CD8-positive, alpha-beta memory T cell (primary cell): Measurements from ENCODE around the gene STK26. TPM values are rescaled to one million over a fixed set of nuclear protein-coding genes. Genes with fewer than 3 reads are reported as not detected.

Experiments
- CTCF ChIA-PET: fragments of 350-600 bp; sonication (Branson Sonifier 250); formaldehyde crosslinking; loops from one replicate; lab custom pipeline; 2021; ENCODE audit warnings: antibody characterized with exemption; lab: Charles Lee
- POLR2A ChIA-PET: fragments of 350-600 bp; sonication (Branson Sonifier 250); formaldehyde crosslinking; loops from one replicate; lab custom pipeline; 2021; ENCODE audit warnings: antibody characterized with exemption; lab: Charles Lee
- DNase-seq, 5 donors: peaks; one replicate each; pipeline versions ENCODE4 v3.0.0 to v3.0.0-alpha.2; 2020 to 2022; ENCODE audit warnings: mixed read lengths in 1 of 5
- H3K27ac ChIP-seq: one replicate; pipeline ENCODE4 v1.7.0; 2013; ENCODE audit warnings: low read depth, mild to moderate bottlenecking, low read length, moderate library complexity
- H3K27me3 ChIP-seq: 2 replicates; pipeline ENCODE4 v1.7.0; 2013; ENCODE audit warnings: low read length, mild to moderate bottlenecking; ENCODE audit not compliant: insufficient read depth, poor library complexity, severe bottlenecking
- H3K36me3 ChIP-seq: 2 replicates; pipeline ENCODE4 v1.7.0; 2013; ENCODE audit warnings: mild to moderate bottlenecking, low read length, moderate library complexity; ENCODE audit not compliant: insufficient read depth
- H3K4me1 ChIP-seq: 2 replicates; pipeline ENCODE4 v1.7.0; 2013; ENCODE audit warnings: mild to moderate bottlenecking, low read length, moderate library complexity; ENCODE audit not compliant: insufficient read depth
- H3K4me3 ChIP-seq: 2 replicates; pipeline ENCODE4 v1.7.0; 2013; ENCODE audit warnings: mild to moderate bottlenecking, low read length
- H3K9me3 ChIP-seq: 2 replicates; pipeline ENCODE4 v1.7.0; 2013; ENCODE audit warnings: mild to moderate bottlenecking, low read length
- H3K27ac Mint-ChIP-seq, 8 donors: one replicate each; pipeline ENCODE4 v1.8.0; 2020 to 2021; ENCODE audit warnings: mixed read lengths in 8 of 8, mild to moderate bottlenecking in 6 of 8, inconsistent platforms in 3 of 8, moderate library complexity in 3 of 8
- H3K27me3 Mint-ChIP-seq, 2 donors: one replicate each; pipeline ENCODE4 v1.8.0; 2020 to 2021; ENCODE audit warnings: mixed read lengths in 2 of 2, mild to moderate bottlenecking in 1 of 2, moderate library complexity in 1 of 2
- H3K36me3 Mint-ChIP-seq, 3 donors: one replicate each; pipeline ENCODE4 v1.8.0; 2020 to 2021; ENCODE audit warnings: mixed read lengths in 3 of 3, inconsistent platforms in 1 of 3, mild to moderate bottlenecking in 1 of 3
- H3K4me1 Mint-ChIP-seq, 3 donors: one replicate each; pipeline ENCODE4 v1.8.0; 2020 to 2021; ENCODE audit warnings: mixed read lengths in 3 of 3, inconsistent platforms in 1 of 3, mild to moderate bottlenecking in 1 of 3
- H3K4me3 Mint-ChIP-seq, 7 donors: one replicate each; pipeline ENCODE4 v1.8.0; 2020 to 2021; ENCODE audit warnings: mixed read lengths in 7 of 7, mild to moderate bottlenecking in 6 of 7, moderate library complexity in 4 of 7, inconsistent platforms in 2 of 7
- H3K9me3 Mint-ChIP-seq, 5 donors: one replicate each; pipeline ENCODE4 v1.8.0; 2020 to 2022; ENCODE audit warnings: mixed read lengths in 5 of 5, mild to moderate bottlenecking in 3 of 5, moderate library complexity in 2 of 5, inconsistent platforms in 1 of 5
- polyA plus RNA-seq: library from polyadenylated mRNA; unstranded; fragments of 300-500 nt; fragmentation: Illumina TruSeq; gene quantifications from one replicate; pipeline ENCODE4 v1.2.3, GENCODE V29; 2021
- total RNA-seq, 2 experiments: library from RNA; stranded (reverse); gene quantifications; one replicate each; pipeline ENCODE4 v1.2.3, GENCODE V29; 2021

STK26 gene
- total and polyA plus RNA-seq, 3 experiments from 2014 or later = 52.0 to 52.5 (median 52.4) TPM

DNA sequence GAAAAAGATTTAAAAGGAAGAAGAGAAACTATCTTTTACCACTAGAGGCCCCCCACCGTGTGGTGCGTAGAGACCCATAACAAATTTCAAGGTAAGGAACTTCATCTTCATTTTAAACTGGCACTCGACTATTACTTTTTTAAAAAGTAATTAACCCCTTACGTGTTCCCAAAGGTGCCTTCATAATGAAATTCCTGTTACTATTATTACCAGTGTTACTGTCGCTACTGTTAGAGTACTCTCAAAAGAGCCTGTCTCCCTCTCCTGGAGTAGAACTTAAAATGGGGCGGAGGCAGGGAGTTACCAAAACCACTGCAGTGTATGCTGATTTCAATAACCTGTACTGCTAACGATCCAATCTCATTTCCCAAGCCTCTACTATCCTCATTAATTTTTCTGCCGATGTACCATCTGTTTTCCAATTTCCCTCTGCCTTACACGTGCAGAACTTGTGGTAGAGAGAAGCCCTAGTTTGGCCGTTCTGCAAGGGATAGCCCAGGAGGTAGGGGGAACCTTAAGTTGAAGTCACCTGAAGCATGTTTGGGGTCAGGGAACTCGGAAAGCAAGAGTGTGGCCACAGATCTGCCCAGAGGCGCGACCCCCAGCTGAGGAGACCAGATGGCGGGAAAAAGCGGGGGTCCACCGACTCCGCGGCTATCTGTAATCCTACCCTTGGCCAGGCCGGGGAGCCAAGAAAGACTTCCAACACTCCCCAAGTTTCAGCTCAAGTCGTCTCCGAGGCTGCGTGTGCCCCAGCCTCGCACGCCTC is 720 bp upstream of the STK26 start:
- Histone ChIP-seq H3K27ac (peak overlapping the region; percentile 70), H3K4me3 (peak overlapping the region; percentile 83), H3K36me3 (no peaks in the 10 kb centered on the region), H3K27me3 (no peaks in the 10 kb centered on the region), H3K4me1 (peaks cover 12% of the 10 kb centered on the region), H3K9me3 (no peaks in the 10 kb centered on the region)
- POLR2A ChIA-PET = interaction anchor here (1.1 kb wide), 1 partner anchor 209 kb away, joined by 3 read pairs; no protein-coding TSS in a partner anchor
- Mint-ChIP-seq H3K36me3 (peaks cover 0 to 8% (median 0%) of the 10 kb centered on the region in 3 donors), H3K9me3 (no peaks in the 10 kb centered on the region), H3K27ac (peak overlapping the region; percentile 61 to 94 (median 84)), H3K27me3 (peaks cover 0 to 5% of the 10 kb centered on the region in 2 donors), H3K4me3 (peak overlapping the region; percentile 94 to 99 (median 96)), H3K4me1 (peaks cover 25 to 38% (median 32%) of the 10 kb centered on the region in 3 donors)
- peak in 2 of 5 donors; percentile 20 to 36 for DNase-seq
- CTCF ChIA-PET = interaction anchor here (0.7 to 1.2 kb wide), 3 partner anchors 48 to 197 kb away, joined by 3 to 5 read pairs (median 4); partner anchors contain the start of gene RAP2C

DNA sequence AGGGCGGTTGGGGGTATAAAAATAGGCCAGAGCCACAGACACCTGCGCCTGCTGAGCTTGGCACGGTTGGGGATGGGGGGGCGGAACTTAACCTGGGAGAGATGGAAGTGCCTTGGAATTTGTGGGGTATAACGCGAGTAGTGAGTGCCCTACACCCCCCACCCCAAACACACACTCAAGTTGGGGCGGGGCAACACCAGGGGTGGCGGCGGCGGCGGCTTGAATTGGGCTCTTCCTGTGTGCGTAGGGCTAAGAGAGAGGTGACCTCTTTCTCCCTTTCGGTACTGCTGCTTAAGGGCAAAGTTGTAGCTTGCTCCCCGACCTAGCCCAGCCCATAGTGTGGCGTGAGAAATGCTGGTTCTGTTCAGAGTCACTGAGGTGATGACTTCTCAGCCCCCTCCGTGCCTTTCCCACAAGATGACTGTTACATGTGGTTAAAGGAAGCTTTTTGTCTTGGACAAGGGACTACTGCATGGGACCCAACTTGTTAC is 839 bp downstream of the STK26 start:
- CTCF ChIA-PET = interaction anchor here (0.8 to 1.2 kb wide), 4 partner anchors 10 to 196 kb away, joined by 3 to 6 read pairs (median 3); no protein-coding TSS in a partner anchor
- POLR2A ChIA-PET = interaction anchor here (0.6 to 1.1 kb wide), 4 partner anchors 30 to 1932 kb away, joined by 3 to 4 read pairs (median 3); no protein-coding TSS in a partner anchor
- Histone ChIP-seq H3K36me3 (no peaks in the 10 kb centered on the region), H3K9me3 (no peaks in the 10 kb centered on the region), H3K4me1 (peaks cover 14% of the 10 kb centered on the region), H3K27ac (peak overlapping the region; percentile 84), H3K4me3 (peak overlapping the region; percentile 83), H3K27me3 (no peaks in the 10 kb centered on the region)
- H3K4me3 Mint-ChIP-seq = peak overlapping the region; percentile 94 to 99 (median 96)
- peak; percentile 15 to 66 (median 54) for DNase-seq
- peak overlapping the region; percentile 85 to 97 (median 92) for H3K27ac Mint-ChIP-seq
- peaks cover 0 to 9% (median 0%) of the 10 kb centered on the region in 3 donors for H3K36me3 Mint-ChIP-seq
- peaks cover 30 to 44% (median 36%) of the 10 kb centered on the region in 3 donors for H3K4me1 Mint-ChIP-seq
- no peaks in the 10 kb centered on the region for H3K9me3 Mint-ChIP-seq
- H3K27me3 Mint-ChIP-seq = peaks cover 0 to 5% of the 10 kb centered on the region in 2 donors

DNA sequence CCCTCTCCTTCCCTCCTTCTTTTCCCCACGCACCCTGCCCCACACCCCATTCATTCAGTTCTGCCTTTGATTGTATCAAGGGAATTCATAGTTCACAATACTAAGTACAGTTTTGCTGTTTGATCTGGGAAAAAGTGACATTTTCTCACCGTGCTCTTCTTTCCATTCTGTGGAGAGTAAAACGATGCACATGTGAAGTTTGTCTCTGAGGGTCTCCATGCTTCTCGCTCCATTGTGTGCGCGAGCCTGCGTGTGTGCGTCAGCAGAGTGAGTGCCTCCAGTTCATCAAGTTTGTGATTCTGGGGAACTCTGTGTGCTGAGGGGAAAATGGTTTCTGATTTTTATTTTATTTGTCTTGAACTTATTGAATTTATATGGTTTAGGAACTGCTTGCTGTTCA is 1.9 kb downstream of the STK26 start:
- peak overlapping the region; percentile 66 to 96 (median 95) for H3K4me3 Mint-ChIP-seq
- Histone ChIP-seq H3K36me3 (no peaks in the 10 kb centered on the region), H3K27me3 (no peaks in the 10 kb centered on the region), H3K4me3 (peak overlapping the region; percentile 83), H3K27ac (peak overlapping the region; percentile 84), H3K4me1 (peaks cover 25% of the 10 kb centered on the region), H3K9me3 (no peaks in the 10 kb centered on the region)
- no peak for DNase-seq
- no peaks in the 10 kb centered on the region for H3K9me3 Mint-ChIP-seq
- CTCF ChIA-PET = interaction anchor here (0.9 kb wide), 2 partner anchors 8 to 195 kb away, joined by 3 to 6 read pairs; no protein-coding TSS in a partner anchor
- peaks cover 37 to 55% (median 45%) of the 10 kb centered on the region in 3 donors for H3K4me1 Mint-ChIP-seq
- peaks cover 0 to 12% (median 0%) of the 10 kb centered on the region in 3 donors for H3K36me3 Mint-ChIP-seq
- POLR2A ChIA-PET = no interaction called here
- peaks cover 0 to 6% of the 10 kb centered on the region in 2 donors for H3K27me3 Mint-ChIP-seq
- H3K27ac Mint-ChIP-seq = peak overlapping the region in 5 of 8 donors; percentile 3 to 71 (median 45)

DNA sequence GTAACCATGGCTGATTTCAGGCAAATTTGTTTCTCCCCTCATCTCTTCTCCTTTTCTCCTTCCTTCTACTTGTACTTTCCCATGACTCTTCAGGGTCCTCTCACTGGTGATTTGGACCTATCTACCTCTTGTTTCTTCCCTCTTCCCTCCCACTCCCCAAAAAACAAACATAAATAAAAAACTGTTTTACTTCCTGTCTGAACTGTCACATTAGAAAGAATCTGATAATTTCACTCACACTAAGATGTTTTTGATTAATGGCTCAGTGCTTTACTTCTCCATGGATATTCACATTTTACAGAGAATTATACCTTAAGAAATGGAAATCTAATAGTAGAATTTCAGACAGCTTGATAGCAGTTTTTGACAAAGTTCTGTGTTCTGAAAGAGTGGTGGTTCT is 7.2 kb downstream of the STK26 start:
- H3K9me3 Mint-ChIP-seq = no peaks in the 10 kb centered on the region
- Histone ChIP-seq H3K27me3 (no peaks in the 10 kb centered on the region), H3K4me1 (peaks cover 46% of the 10 kb centered on the region), H3K36me3 (no peaks in the 10 kb centered on the region), H3K9me3 (no peaks in the 10 kb centered on the region), H3K27ac (no peak overlapping the region), H3K4me3 (no peak overlapping the region)
- peaks cover 0 to 7% (median 0%) of the 10 kb centered on the region in 3 donors for H3K36me3 Mint-ChIP-seq
- peaks cover 0 to 5% of the 10 kb centered on the region in 2 donors for H3K27me3 Mint-ChIP-seq
- peak overlapping the region in 2 of 7 donors; percentile 2 to 8 for H3K4me3 Mint-ChIP-seq
- H3K4me1 Mint-ChIP-seq = peaks cover 56 to 85% (median 70%) of the 10 kb centered on the region in 3 donors
- H3K27ac Mint-ChIP-seq = peak overlapping the region in 1 of 8 donors; percentile 91
- ChIA-PET POLR2A (interaction anchor here (0.6 kb wide), 1 partner anchor 121 kb away, joined by 4 read pairs; no protein-coding TSS in a partner anchor), CTCF (no interaction called here)
- no peak for DNase-seq

- peak overlapping the region in 5 of 8 donors; percentile 4 to 66 (median 58) for H3K27ac Mint-ChIP-seq
Observed at GRCh38 chrX:132031867-132032266, 8.8 kb downstream of the STK26 start.

DNA sequence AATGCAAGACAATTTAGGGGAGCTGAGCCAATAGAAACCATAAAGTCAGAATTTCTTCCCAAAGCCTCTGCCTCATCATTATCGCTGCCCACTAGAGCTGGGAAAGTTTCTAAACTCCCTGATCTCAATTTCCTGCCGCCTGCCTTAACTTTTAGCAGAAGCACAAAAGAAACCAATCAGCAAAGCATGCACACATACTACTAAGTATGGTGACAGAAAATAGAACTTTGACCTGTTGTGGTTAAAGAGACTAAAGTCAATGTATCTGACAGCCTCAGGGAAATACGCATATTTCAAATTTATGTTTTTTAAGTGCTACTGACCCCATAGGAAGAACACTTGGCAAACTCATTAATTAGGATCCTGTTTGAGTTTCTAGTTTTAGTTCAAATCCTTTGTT is 10.1 kb downstream of the STK26 start:
- Histone ChIP-seq H3K27me3 (no peaks in the 10 kb centered on the region), H3K36me3 (no peaks in the 10 kb centered on the region), H3K27ac (no peak overlapping the region), H3K4me3 (no peak overlapping the region), H3K4me1 (peaks cover 39% of the 10 kb centered on the region), H3K9me3 (no peaks in the 10 kb centered on the region)
- ChIA-PET CTCF (interaction anchor here (1.2 kb wide), 1 partner anchor 9 kb away, joined by 6 read pairs; no protein-coding TSS in a partner anchor), POLR2A (no interaction called here)
- H3K27ac Mint-ChIP-seq = peak overlapping the region in 3 of 8 donors; percentile 8 to 49 (median 38)
- no peaks in the 10 kb centered on the region for H3K9me3 Mint-ChIP-seq
- peaks cover 57 to 84% (median 74%) of the 10 kb centered on the region in 3 donors for H3K4me1 Mint-ChIP-seq
- peaks cover 0 to 5% of the 10 kb centered on the region in 2 donors for H3K27me3 Mint-ChIP-seq
- peak overlapping the region in 1 of 7 donors; percentile 23 for H3K4me3 Mint-ChIP-seq
- DNase-seq = no peak
- peaks cover 0 to 7% (median 0%) of the 10 kb centered on the region in 3 donors for H3K36me3 Mint-ChIP-seq

More at GRCh38 chrX:132031867-132032266, 8.8 kb downstream of the STK26 start:
- Mint-ChIP-seq H3K4me1 (peaks cover 59 to 85% (median 70%) of the 10 kb centered on the region in 3 donors), H3K9me3 (no peaks in the 10 kb centered on the region), H3K27me3 (peaks cover 0 to 5% of the 10 kb centered on the region in 2 donors), H3K36me3 (peaks cover 0 to 7% (median 0%) of the 10 kb centered on the region in 3 donors), H3K4me3 (peak overlapping the region in 6 of 7 donors; percentile 2 to 79 (median 34))
- ChIA-PET POLR2A (no interaction called here), CTCF (no interaction called here)
- no peak for DNase-seq
- peaks cover 39% of the 10 kb centered on the region for H3K4me1 ChIP-seq
- H3K27me3 ChIP-seq = no peaks in the 10 kb centered on the region
- no peaks in the 10 kb centered on the region for H3K9me3 ChIP-seq
- H3K27ac ChIP-seq = no peak overlapping the region
- H3K36me3 ChIP-seq = no peaks in the 10 kb centered on the region
- no peak overlapping the region for H3K4me3 ChIP-seq

DNA sequence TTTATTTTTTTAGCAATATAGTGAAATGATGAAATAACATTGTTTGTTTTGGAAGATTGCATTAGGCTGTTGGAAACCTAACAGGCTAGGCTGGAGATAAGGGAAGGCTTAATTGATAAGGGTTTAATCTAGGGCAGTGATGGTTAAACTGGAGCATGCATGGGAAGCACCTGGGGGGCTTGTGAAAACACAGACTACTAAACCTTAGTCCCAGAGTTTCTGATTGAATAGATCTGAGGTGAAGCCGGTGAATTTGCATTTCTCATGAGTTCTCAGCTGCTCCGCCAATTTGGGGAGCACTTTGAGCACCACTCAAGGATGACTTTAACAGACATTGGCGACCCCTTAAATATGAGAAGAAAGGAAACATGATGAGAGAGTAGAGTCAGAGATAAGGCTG is 11.5 kb downstream of the STK26 start:
- H3K36me3 ChIP-seq = no peaks in the 10 kb centered on the region
- no peak overlapping the region for H3K4me3 ChIP-seq
- Mint-ChIP-seq H3K4me3 (peak overlapping the region in 1 of 7 donors; percentile 7), H3K4me1 (peaks cover 52 to 84% (median 74%) of the 10 kb centered on the region in 3 donors), H3K27ac (peak overlapping the region in 2 of 8 donors; percentile 47 to 55), H3K36me3 (peaks cover 0 to 3% (median 0%) of the 10 kb centered on the region in 3 donors), H3K9me3 (no peaks in the 10 kb centered on the region), H3K27me3 (peaks cover 0 to 4% of the 10 kb centered on the region in 2 donors)
- H3K9me3 ChIP-seq = no peaks in the 10 kb centered on the region
- no peaks in the 10 kb centered on the region for H3K27me3 ChIP-seq
- no peak for DNase-seq
- CTCF ChIA-PET = no interaction called here
- peaks cover 29% of the 10 kb centered on the region for H3K4me1 ChIP-seq
- POLR2A ChIA-PET = no interaction called here
- H3K27ac ChIP-seq = no peak overlapping the region
